ENCODE results near the gene PER3. TPM values are rescaled to one million over a fixed set of nuclear protein-coding genes. Genes with fewer than 3 reads are reported as not detected.

Gene PER3
- total and polyA plus RNA-seq, 2 of the 8 experiments (the other 6 are each of a cell fraction or from before 2014, with no cell fraction given), result 8.3 to 9.3 TPM

DNA sequence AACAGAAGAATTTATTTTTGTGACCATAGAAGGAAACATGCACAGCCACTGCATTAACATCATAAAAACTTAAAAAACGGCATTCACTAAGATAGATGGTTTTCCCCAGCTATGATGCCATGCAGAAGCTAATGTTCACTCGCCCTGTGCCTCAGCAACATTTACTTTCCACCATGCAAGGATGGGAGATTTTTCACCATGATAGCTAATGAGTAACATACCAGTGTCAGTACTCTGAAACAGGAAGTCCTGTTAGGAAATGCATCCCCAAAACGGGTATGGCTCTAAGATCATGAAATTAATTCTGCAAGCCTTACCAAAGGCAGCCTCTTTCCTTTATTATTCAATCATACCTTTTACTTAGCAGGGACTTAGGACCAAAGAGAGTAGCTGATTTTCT, 30.4 kb upstream of the PER3 start:
- Histone ChIP-seq H3K56ac (replicated peaks; ENCODE audit: insufficient read length, low read depth, low read length) (no peak overlapping the region), H3K18ac (ENCODE audit: extremely low read depth, low read length) (no peak overlapping the region), H3K79me2 (ENCODE audit: control insufficient read depth in 1 of 2, insufficient read depth in 2 of 2, low read length in 2 of 2) (no peaks in the 10 kb centered on the region), H3K79me1 (ENCODE audit: low read depth, low read length) (no peaks in the 10 kb centered on the region), H4K8ac (ENCODE audit: extremely low read depth, insufficient read depth, low read length) (no peak overlapping the region), H2BK20ac (ENCODE audit: low read length) (no peak overlapping the region), H2AK5ac (ENCODE audit: low read depth, low read length) (no peak overlapping the region), H2BK5ac (ENCODE audit: low read depth, low read length) (no peak overlapping the region), H2BK15ac (ENCODE audit: low read length) (no peak overlapping the region), H3K4me2 (ENCODE audit: insufficient read depth in 1 of 2, low read depth in 2 of 2, low read length in 2 of 2) (no peak overlapping the region), H3K23ac (ENCODE audit: insufficient read length) (no peak overlapping the region), H2BK12ac (ENCODE audit: low read depth, low read length) (no peak overlapping the region), H3K9ac (replicated peaks in 1 of 4; ENCODE audit: extremely low read depth in 1 of 4, low read depth in 3 of 4, low read length in 3 of 4) (no peak overlapping the region), H3K9me3 (ENCODE audit: insufficient read depth in 2 of 2, low read depth in 1 of 2, low read length in 1 of 2) (no peaks in the 10 kb centered on the region), H2BK120ac (replicated peaks; ENCODE audit: low read depth, low read length) (no peak overlapping the region), H3K27ac (ENCODE audit: low read depth, low read length) (no peak overlapping the region), H3K4ac (replicated peaks; ENCODE audit: insufficient read length, low read depth, low read length) (no peak overlapping the region), H4K20me1 (replicated peaks in 1 of 2; ENCODE audit: control insufficient read depth in 1 of 2, insufficient read depth in 2 of 2, low read length in 2 of 2) (no peaks in the 10 kb centered on the region), H3K36me3 (ENCODE audit: control insufficient read depth in 2 of 4, insufficient read depth in 4 of 4, low read length in 3 of 4) (peaks cover 0 to 3% (median 0%) of the 10 kb centered on the region in 4 experiments; a peak in 1 of 8 replicates), H3K27me3 (replicated peaks in 1 of 4; ENCODE audit: control insufficient read depth in 3 of 4, extremely low read depth in 1 of 4, insufficient read depth in 3 of 4, low read length in 3 of 4) (no peaks in the 10 kb centered on the region), H3K14ac (ENCODE audit: insufficient read length) (no peak overlapping the region), H3K4me1 (replicated peaks in 1 of 4; ENCODE audit: control insufficient read depth in 3 of 4, insufficient read depth in 4 of 4, low read length in 3 of 4) (peaks cover 3 to 9% (median 6%) of the 10 kb centered on the region in 4 experiments; a peak in 6 of 7 replicates), H2AFZ (ENCODE audit: low read length) (no peak overlapping the region), H4K5ac (ENCODE audit: insufficient read length, low read depth, low read length) (no peak overlapping the region), H3K23me2 (ENCODE audit: low read depth, low read length) (no peaks in the 10 kb centered on the region; the same call in 1 of the 2 replicates), H3K4me3 (ENCODE audit: extremely low read depth in 1 of 4, insufficient read depth in 2 of 4, low read depth in 3 of 4, low read length in 4 of 4) (no peak overlapping the region), H4K91ac (replicated peaks; ENCODE audit: insufficient read length, low read length) (no peak overlapping the region)
- TF ChIP-seq TCF12 (IDR thresholded peaks at IDR 0.05; ENCODE audit: low read depth, low read length) (no peak), SUZ12 (IDR thresholded peaks at IDR 0.05; ENCODE audit: low read length) (no peak)
- POLR2A ChIA-PET (ENCODE audit: partially characterized antibody), result interaction anchor here (1.5 to 5.0 kb wide), 3 partner anchors 50 to 85 kb away, joined by 3 to 36 read pairs (median 5); no protein-coding TSS in a partner anchor
- DNase-seq (ENCODE audit: low read depth in 1 of 2, low spot score in 2 of 2) (no peak), FAIRE-seq (no peak)
- CTCF ChIA-PET (ENCODE audit: partially characterized antibody), result interaction anchor here (0.6 to 11.7 kb wide), 23 partner anchors 8 to 1985 kb away, joined by 3 to 554 read pairs (median 6); no protein-coding TSS in a partner anchor
- WGBS, 2 experiments (ENCODE audit: extremely low coverage in 1 of 2, insufficient coverage in 1 of 2, insufficient read length in 1 of 2, insufficient replicate concordance in 2 of 2, low coverage in 1 of 2, low lambda C conversion rate in 2 of 2, missing lambda C conversion rate in 1 of 2), result 88% methylated on average over 3 of the region's 3 CpGs; no CpG with 5 or more reads in 1 of the 2 experiments

All from H1 (cell line).